Breast epithelium (tissue), 3 donors: ENCODE results near the gene MMAB.

Experiments used
- CTCF ChIP-seq, 3 donors: fragments of 450-650 bp; IDR thresholded peaks; one replicate each; pipeline ENCODE4 v1.5.1; 2016 to 2017; ENCODE audit warnings: antibody characterized with exemption in 3 of 3, mild to moderate bottlenecking in 3 of 3, moderate library complexity in 3 of 3
- POLR2A ChIP-seq: fragments of 450-650 bp; IDR thresholded peaks from one replicate; pipeline ENCODE4 v1.6.1; 2016; ENCODE audit warnings: antibody characterized with exemption, mild to moderate bottlenecking, moderate library complexity

GRCh38 chr12:109600995-109601394 lies 27.7 kb upstream of the MMAB start:
- no peak for TF ChIP-seq CTCF (IDR thresholded peaks at IDR 0.05)
- TF ChIP-seq POLR2A, result no peak
